Peyer's patch (tissue), 4 donors: ENCODE results near the gene BRS3.

Source experiments
- CTCF ChIP-seq, 6 experiments: fragments of 450-650 bp in 4 of 6; fragments of 200-600 bp in 2 of 6; sonication (generic) in 1 of 6; IDR thresholded peaks; one replicate each; pipeline ENCODE4 v1.5.1; 2017 to 2019; ENCODE audit warnings: antibody characterized with exemption in 6 of 6, mild to moderate bottlenecking in 3 of 6, moderate library complexity in 1 of 6
- POLR2A ChIP-seq, 2 donors: fragments of 450-650 bp; IDR thresholded peaks; one replicate each; pipeline ENCODE4 v1.5.1; 2017; ENCODE audit warnings: antibody characterized with exemption in 2 of 2, mild to moderate bottlenecking in 2 of 2, moderate library complexity in 2 of 2

GRCh38 chrX:136450050-136450830 lies 37.5 kb upstream of the BRS3 start:
- TF ChIP-seq CTCF (IDR thresholded peaks at IDR 0.05) = no peak
- no peak for TF ChIP-seq POLR2A (IDR thresholded peaks at IDR 0.05)
